Testis (tissue), 3 donors: ENCODE data around the gene NFATC1. TPM values are rescaled to one million over a fixed set of nuclear protein-coding genes. Genes with fewer than 3 reads are reported as not detected.

ENCODE experiments used
- DNase-seq: peaks from one replicate; pipeline ENCODE4 v3.0.0-alpha.2; 2019
- H3K27ac ChIP-seq, 2 donors: fragments of 200-600 bp; sonication (generic); one replicate each; pipeline ENCODE4 v1.5.1; 2019
- H3K27me3 ChIP-seq: fragments of 200-600 bp; sonication (generic); one replicate; pipeline ENCODE4 v1.5.1; 2019
- H3K36me3 ChIP-seq: fragments of 200-600 bp; sonication (generic); one replicate; pipeline ENCODE4 v1.5.1; 2017; ENCODE audit warnings: low read depth; ENCODE audit errors: missing control alignments
- H3K4me1 ChIP-seq: fragments of 200-600 bp; sonication (generic); one replicate; pipeline ENCODE4 v1.5.1; 2019
- H3K4me3 ChIP-seq, 2 donors: fragments of 200-600 bp; sonication (generic); one replicate each; pipeline ENCODE4 v1.5.1; 2017 to 2019
- H3K9me3 ChIP-seq: fragments of 200-600 bp; sonication (generic); one replicate; pipeline ENCODE4 v1.5.1; 2017
- CTCF ChIP-seq, 3 experiments: fragments of 450-650 bp in 2 of 3; fragments of 200-600 bp in 1 of 3; sonication (generic) in 1 of 3; IDR thresholded peaks; one replicate each; pipeline ENCODE4 v1.5.1; 2016 to 2019; ENCODE audit warnings: antibody characterized with exemption in 3 of 3, mild to moderate bottlenecking in 2 of 3, moderate library complexity in 1 of 3
- POLR2A ChIP-seq: fragments of 450-650 bp; IDR thresholded peaks from one replicate; pipeline ENCODE4 v1.6.1; 2017; ENCODE audit warnings: antibody characterized with exemption, mild to moderate bottlenecking, moderate library complexity
- WGBS, 2 donors: methylation state at CpG; one replicate each; pipeline ENCODE4 v1.1.5; 2018; 5-methylcytosine and 5-hydroxymethylcytosine counted together
- intact Hi-C: fragments of 100-400 bp; cut with DNase I; formaldehyde crosslinking; loops from one replicate; pipeline ENCODE4 v1.15.1; 2023; ENCODE audit warnings: low total_unique reads
- polyA plus RNA-seq: library from polyadenylated mRNA; stranded (reverse); fragments of 350-450 nt; fragmentation: Illumina TruSeq; extraction: RNeasy Lipid Tissue Mini Kit (QIAGEN cat#74804); gene quantifications from one replicate; pipeline ENCODE4 v1.2.3, GENCODE V29; 2014; ENCODE audit warnings: low read depth, low replicate concordance; ENCODE audit not compliant: insufficient read depth
- total RNA-seq, 2 donors: library from RNA; depleted of rRNA; stranded (reverse); fragments of >200 nt; gene quantifications; one replicate each; pipeline ENCODE4 v1.2.3, GENCODE V29; 2016

NFATC1 gene
- total and polyA plus RNA-seq, 3 donors from 2014 or later = 22.2 to 28.1 (median 27.5) TPM

- Histone ChIP-seq H3K9me3 (no peaks in the 10 kb centered on the region), H3K4me1 (peaks cover 3% of the 10 kb centered on the region), H3K4me3 (no peak overlapping the region), H3K36me3 (no peaks in the 10 kb centered on the region), H3K27ac (no peak overlapping the region), H3K27me3 (no peaks in the 10 kb centered on the region)
- no peak for TF ChIP-seq CTCF (IDR thresholded peaks at IDR 0.05)
- no peak for TF ChIP-seq POLR2A
- no peak for DNase-seq
- intact Hi-C loops = loop anchor here (5.0 kb wide), 1 partner anchor 147 kb away; no protein-coding TSS in a partner anchor
- 90 to 91% methylated on average over 20 of the region's 20 CpGs for WGBS, 2 donors
These were observed 133.6 kb downstream of the NFATC1 start for GRCh38 chr18:79529296-79529695.

- Histone ChIP-seq H3K27ac (no peak overlapping the region), H3K27me3 (no peaks in the 10 kb centered on the region), H3K36me3 (no peaks in the 10 kb centered on the region), H3K4me1 (peaks cover 3% of the 10 kb centered on the region), H3K4me3 (no peak overlapping the region), H3K9me3 (no peaks in the 10 kb centered on the region)
- no peak for DNase-seq
- WGBS, 2 donors = 88 to 92% methylated on average over 13 to 24 of the region's 24 CpGs
- intact Hi-C loops = loop anchor here (5.0 kb wide), 1 partner anchor 148 kb away; no protein-coding TSS in a partner anchor
- TF ChIP-seq CTCF (IDR thresholded peaks at IDR 0.05) (no peak), POLR2A (no peak)
These were observed 134.3 kb downstream of the NFATC1 start for GRCh38 chr18:79529991-79530390.

GRCh38 chr18:79530821-79531220 lies 135.1 kb downstream of the NFATC1 start:
- intact Hi-C loops = no loop called here
- TF ChIP-seq POLR2A = no peak
- TF ChIP-seq CTCF (IDR thresholded peaks at IDR 0.05) = no peak
- no peaks in the 10 kb centered on the region for H3K36me3 ChIP-seq

GRCh38 chr18:79531386-79531785 lies 135.7 kb downstream of the NFATC1 start:
- WGBS, 2 donors = 57 to 76% methylated on average over 20 of the region's 20 CpGs
- no peak overlapping the region for H3K27ac ChIP-seq
- no peak for DNase-seq

More at GRCh38 chr18:79530821-79531220, 135.1 kb downstream of the NFATC1 start:
- Histone ChIP-seq H3K4me3 (no peak overlapping the region), H3K4me1 (peaks cover 3% of the 10 kb centered on the region), H3K9me3 (no peaks in the 10 kb centered on the region), H3K27me3 (no peaks in the 10 kb centered on the region), H3K27ac (no peak overlapping the region)
- no peak for DNase-seq
- 89 to 94% methylated on average over 17 to 18 of the region's 18 CpGs for WGBS, 2 donors

More at GRCh38 chr18:79531386-79531785, 135.7 kb downstream of the NFATC1 start:
- Histone ChIP-seq H3K36me3 (no peaks in the 10 kb centered on the region), H3K27me3 (no peaks in the 10 kb centered on the region), H3K4me1 (no peaks in the 10 kb centered on the region), H3K4me3 (no peak overlapping the region), H3K9me3 (no peaks in the 10 kb centered on the region)
- intact Hi-C loops = no loop called here
- TF ChIP-seq POLR2A (no peak), CTCF (IDR thresholded peaks at IDR 0.05) (no peak)
